Body of pancreas (tissue), 4 donors: ENCODE data around the gene PAPPA2.

ENCODE experiments used
- CTCF ChIP-seq, 7 experiments: fragments of 450-650 bp in 4 of 7; fragments of 200-600 bp in 3 of 7; sonication (generic) in 3 of 7; IDR thresholded peaks; one replicate each; pipeline ENCODE4 v1.5.1; 2016 to 2019; ENCODE audit warnings: antibody characterized with exemption in 7 of 7
- POLR2A ChIP-seq, 3 donors: fragments of 450-650 bp; IDR thresholded peaks; one replicate each; pipeline ENCODE4 v1.6.1; 2016; ENCODE audit warnings: antibody characterized with exemption in 3 of 3, mild to moderate bottlenecking in 2 of 3

GRCh38 chr1:176461576-176461975 is 1.4 kb upstream of the PAPPA2 start:
- no peak for TF ChIP-seq CTCF (IDR thresholded peaks at IDR 0.05)
- TF ChIP-seq POLR2A (IDR thresholded peaks at IDR 0.05): no peak
